Daoy (cell line): ENCODE measurements around the gene RPL11. TPM values are rescaled to one million over a fixed set of nuclear protein-coding genes. Genes with fewer than 3 reads are reported as not detected.
"Not testable (repeated sequence)": the region's sequence is repeated elsewhere in the genome, so short reads cannot be mapped to it uniquely, and the experiment has no call there.

Source experiments
- DNase-seq: peaks from one replicate; pipeline ENCODE4 v3.0.0-alpha.2; 2015; ENCODE audit warnings: low read depth
- total RNA-seq: library from RNA; depleted of rRNA; stranded (reverse); fragments of >200 nt; shearing (Covaris generic); gene quantifications from 2 replicates; pipeline ENCODE4 v1.2.3, GENCODE V29; 2014; rRNA removed

RPL11 gene
- total RNA-seq, result 1,672 and 1,721 TPM in 2 replicates

DNA sequence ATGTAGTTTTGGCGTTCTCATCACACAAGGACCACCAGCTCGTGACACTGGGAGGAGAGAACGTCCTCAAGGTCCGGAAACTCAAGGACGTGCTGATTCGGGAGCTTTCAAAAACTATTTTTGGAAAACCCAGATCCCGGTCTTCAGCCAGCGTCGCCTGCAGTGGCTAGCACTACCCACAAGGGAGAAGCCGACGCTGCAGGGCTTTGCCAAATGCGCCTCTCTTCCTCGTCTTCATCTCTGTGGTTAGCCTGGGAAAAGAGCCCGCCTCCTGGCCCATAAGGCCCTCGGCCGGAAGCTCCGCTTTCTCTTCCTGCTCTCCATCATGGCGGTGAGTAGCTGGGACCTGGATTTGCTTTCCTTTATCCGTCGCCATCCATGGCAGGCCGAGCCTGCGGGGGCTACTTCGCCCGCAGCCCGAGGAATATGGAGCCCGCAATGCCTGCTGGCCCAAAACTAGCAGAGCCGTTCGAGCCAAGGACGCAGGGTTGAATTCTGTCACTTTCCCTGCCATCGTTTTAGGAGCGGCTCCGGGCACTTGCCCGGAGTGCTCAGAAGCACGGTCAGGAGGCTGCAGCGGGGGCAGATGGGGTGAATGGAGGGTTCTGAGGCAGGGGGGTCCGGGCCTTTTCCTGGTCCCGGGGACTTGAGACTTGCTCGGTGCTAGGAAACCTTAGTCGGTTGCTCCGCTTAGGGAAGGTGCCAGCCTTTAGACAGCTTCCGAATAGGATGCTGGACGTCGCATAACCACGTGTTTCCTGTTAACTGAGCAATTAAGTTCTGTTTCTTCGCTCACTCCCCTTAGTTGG lies at the start of gene RPL11:
RPL11 (plus strand) TSS at position 308 of the 809 bp plus-strand sequence; CDS start at position 326, 18 bp downstream.
- DNase-seq, result peak; percentile 96

DNA sequence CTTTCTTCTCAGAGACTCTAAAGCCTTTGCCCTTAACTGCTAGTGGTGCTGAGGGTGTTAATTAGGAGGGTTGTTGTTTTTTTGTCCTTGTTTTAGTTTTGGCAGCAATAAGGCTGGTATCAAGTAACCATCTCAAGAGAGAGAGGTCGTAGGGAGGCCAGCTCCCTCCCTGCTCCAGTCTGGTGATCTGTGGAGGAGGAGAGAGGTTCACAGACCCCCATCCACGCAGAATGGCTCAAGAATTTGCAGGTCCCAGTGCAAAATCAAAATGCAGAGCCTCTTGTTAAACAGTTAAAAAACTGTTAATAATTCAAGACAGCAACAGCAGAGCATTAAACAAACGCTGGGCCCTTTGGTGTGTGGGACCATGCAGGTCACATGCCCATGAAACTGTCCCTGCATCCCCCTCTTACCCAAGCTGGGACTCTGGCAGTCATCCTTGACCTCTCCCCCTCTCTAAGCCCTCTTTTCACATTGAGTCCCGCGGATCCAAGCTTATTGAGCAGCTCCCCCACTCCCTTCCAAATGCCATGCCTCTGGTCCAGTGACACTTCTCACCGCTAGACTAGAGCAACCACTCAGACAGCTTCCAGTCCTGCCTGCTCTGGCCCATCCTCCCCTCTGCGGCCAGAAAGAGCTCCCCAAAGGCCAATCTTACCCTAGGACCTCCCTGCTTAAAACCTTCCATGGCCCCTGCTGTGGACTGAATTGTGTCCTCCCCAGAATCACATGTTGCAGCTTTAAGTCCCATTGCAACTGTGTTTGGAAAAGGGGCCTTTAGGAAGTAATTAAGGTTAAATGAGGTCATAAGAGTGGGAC lies 47.7 kb upstream of the RPL11 start:
- DNase-seq, result no peak

DNA sequence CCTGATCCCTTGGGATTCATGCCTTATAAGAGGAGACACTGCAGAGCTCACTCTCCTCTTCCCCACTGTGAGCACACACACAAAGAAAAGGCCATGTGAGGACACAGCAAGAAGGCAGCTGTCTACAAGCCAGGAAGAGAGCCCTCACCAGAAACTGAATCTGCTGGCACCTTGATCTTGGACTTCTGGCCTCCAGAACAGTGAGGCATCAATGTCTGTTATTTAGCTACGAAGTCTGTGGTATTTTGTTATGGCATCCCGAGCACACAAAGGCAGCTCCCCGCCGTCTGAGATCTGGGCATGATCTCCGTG lies 47.1 kb upstream of the RPL11 start:
- no peak for DNase-seq

DNA sequence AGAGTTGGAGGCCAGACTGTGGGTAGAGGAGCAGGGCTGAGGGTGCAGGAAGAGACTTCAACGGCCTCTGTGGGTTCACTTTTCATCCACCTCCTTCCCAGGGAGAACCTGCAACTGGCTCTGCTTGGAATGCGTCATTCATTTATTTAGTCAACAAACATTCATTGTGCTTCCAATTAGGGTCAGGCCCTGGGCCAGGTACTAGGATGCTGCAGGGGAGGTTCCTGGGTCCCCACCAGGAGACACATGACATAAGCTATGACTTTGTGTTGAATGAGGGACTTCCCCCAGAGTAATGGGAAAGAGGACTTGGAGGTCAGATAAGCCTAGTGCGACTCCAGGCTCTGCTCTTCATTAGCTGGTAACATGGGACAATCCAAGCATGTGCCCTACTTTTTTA lies 46.3 kb upstream of the RPL11 start:
- DNase-seq, result no peak

DNA sequence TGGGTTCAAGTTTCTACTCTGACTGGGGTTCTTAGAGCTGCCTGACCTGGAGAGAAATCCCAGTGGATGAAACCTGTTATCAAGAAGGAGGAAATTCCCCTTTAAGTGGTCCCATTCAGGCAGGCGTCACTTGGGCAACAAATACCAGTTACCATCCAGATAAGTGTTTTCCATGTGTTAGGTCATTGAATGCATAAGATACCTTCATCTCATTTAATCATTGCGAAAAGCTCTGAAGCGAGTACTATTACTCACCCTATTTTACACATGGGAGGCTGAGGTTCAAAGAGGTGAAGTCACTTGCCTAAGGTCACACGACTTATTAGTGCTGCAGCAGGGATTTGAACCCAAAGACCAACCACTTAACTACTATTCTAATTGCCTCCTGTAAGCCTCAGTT lies 45.5 kb upstream of the RPL11 start:
- DNase-seq, result no peak

DNA sequence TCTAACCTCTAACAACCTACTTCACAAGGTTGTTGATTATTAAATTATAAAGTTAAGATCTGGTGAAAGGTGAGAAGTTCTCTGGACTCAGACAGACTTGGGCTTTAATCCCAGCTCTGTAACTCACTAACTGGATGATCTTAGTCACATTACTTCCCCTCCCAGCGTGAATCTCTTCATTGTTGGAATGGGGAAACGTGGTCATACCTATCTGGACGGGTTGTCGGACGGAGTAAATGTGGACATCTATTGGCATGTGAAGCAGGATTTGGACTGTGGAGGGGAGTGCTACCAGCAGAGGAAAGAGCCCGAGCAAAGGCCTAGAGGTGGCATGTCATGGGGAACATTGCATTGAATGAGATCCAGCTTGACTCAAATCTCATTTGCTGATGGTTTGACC lies 45.1 kb upstream of the RPL11 start:
- no peak for DNase-seq

DNA sequence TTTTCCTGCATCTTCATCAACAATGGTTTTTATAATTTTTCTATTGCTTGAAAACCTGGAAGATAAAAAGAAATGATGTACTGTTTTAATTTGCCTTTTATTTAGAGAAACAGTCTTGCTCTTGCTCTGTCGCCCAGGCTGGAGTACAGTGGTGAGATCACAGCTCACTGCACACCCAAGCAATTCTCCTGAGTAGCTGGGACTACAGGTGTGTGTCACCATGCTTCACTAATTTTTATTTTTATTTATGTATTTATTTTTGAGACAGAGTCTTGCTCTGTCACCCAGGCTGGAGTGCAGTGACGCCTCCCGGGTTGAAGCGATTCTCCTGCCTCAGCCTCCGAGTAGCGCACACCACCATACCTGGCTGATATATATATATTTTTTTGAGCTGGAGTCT lies 43.0 kb upstream of the RPL11 start:
- DNase-seq, result no peak

DNA sequence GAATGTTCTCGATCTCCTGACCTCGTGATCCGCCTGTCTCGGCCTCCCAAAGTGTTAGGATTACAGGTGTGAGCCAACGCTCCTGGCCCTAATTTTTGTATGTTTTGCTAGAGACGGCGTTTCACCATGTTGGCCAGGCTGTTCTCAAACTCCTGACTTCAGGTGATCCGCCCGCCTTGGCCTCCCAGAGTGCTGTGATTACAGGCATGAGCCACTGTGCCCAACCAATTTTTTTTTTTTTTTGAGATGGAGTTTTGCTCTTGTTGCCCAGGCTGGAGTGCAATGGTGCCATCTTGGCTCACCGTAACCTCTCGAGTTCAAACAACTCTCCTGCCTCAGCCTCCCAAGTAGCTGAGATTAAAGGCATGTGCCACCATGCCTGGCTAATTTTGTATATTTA lies 42.4 kb upstream of the RPL11 start:
- DNase-seq, result not testable (repeated sequence)

DNA sequence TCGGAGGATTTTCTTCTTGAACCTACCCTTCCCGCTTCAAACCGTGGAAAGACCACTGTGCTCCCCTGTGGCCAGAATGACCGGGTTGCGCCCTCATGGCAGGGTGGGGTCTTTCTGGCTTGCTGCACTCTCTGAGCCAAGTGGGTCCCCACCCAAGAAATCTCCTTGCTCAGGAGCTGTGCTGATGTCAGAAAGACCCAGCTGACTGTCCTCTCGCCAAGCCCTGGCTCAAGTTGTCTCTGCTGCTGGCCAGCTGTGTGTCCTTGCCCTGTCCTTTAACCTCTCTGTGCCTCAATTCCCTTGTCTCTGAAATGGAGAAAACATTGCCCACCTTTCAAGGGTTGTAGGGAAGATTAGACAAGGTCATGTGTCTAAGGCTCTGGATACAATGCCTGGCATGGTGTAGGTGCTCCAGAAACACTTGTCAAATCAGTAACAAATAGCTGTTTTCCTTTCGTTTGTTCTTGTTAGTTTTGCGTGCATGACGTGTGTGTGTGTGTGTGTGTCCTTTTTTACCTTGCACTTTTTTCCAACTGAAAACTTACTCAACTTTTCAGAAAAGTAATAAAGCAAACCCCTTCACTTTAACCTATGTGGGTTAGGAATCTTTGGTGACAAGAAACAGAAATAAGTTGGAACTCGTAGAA lies 41.1 kb upstream of the RPL11 start:
- no peak for DNase-seq

DNA sequence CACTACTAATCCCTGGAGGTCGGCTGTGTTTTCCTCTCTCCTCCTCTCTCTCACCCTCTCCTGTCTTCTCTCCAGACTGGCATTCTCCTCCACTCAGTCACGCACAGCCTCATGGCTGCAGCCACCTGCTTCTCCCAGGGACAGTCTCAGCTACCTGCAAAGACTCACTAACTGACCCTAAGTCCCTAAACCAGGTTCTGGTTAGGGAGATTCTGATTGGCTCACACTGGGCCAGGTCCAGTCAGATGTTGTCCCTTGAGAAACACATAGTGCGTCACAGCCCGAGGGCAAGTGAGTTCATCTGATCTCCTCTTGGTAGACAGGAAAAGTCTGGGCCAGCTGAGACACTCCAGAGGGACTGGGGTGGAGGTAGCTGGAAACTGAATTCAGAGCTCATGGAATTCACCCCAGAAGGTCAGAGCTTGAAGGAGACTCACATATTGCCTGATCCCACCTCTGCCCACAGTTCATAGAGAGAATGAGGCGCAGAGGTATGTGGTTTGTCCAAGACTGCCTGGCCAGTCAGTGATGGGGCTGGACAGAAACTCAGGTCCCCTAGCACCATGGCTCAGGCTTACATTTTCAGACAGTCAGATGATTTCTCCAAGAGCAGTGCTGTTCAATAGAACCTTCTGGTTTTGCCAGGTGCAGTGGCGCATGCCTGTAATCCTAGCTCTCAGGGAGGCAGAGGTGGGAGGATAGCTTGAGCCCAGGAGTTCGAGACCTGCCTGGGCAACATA lies 40.4 kb upstream of the RPL11 start:
- peak; percentile 56 for DNase-seq

DNA sequence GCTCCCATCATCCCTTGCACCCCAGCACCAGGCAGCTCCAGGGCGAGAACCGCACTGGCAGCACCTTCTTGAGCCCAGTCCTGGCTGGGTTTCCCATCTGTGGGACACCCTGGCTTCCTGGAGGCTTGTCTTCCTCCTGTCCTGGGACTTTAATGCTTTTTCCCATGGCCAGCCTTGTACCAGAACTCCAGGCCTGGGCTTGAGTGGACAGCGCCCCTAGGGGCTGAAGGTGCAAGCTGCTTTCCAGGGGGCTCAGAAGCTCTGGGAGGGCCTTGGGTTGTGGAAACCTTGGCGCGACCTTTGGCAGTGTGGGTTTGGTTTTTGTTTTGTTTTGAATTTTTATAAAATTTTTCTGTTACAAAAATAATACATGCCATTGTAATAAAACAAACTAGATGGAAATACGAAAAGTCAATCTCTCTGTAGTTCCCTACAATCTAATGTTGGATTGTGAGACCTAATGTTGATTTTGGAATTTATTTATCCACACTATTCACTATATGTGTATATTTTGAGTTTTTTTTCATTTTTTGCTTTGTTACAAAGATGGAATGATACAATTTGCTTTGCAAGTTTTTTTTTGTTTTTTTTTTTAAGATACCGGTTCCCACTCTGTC lies 33.8 kb upstream of the RPL11 start:
- DNase-seq, result peak; percentile 66

DNA sequence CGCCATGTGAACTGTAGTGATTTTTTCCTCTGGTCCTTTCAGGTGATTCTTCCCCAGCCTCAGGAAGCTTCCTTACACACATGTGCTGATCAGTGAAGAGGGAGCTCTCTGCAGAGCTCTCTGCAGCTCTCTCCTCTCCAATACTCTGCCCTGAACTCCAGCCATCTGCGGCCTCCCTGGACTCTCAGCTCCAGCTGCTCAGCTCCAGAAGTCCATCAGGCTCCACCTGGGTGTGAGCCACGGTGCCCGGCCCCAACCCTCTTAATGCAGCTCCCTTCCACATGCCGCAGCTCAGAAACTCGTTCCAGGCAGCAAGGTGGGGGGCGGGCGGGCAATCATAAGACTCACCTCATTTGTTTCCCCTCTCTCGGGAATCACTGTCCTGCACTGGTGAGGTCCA lies 30.9 kb upstream of the RPL11 start:
- no peak for DNase-seq

DNA sequence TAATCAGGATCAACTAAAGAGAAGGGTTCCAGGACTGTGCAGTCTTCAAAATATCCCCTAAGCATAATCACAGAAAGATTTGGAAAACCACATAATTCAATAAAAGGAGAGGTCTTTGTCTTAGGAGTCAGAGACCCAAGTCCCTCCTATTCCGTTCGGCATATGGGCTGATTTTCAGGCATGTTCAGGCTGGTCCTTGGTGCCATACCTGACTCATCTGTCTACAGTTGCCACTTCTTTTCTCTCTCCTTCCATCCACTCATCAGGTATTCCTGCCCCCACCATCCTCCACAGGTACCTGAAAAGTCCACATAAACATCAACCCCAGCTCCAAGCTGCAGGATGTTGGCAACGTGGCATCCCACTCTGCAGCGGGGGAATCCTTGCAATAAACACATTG lies 29.7 kb upstream of the RPL11 start:
- no peak for DNase-seq

DNA sequence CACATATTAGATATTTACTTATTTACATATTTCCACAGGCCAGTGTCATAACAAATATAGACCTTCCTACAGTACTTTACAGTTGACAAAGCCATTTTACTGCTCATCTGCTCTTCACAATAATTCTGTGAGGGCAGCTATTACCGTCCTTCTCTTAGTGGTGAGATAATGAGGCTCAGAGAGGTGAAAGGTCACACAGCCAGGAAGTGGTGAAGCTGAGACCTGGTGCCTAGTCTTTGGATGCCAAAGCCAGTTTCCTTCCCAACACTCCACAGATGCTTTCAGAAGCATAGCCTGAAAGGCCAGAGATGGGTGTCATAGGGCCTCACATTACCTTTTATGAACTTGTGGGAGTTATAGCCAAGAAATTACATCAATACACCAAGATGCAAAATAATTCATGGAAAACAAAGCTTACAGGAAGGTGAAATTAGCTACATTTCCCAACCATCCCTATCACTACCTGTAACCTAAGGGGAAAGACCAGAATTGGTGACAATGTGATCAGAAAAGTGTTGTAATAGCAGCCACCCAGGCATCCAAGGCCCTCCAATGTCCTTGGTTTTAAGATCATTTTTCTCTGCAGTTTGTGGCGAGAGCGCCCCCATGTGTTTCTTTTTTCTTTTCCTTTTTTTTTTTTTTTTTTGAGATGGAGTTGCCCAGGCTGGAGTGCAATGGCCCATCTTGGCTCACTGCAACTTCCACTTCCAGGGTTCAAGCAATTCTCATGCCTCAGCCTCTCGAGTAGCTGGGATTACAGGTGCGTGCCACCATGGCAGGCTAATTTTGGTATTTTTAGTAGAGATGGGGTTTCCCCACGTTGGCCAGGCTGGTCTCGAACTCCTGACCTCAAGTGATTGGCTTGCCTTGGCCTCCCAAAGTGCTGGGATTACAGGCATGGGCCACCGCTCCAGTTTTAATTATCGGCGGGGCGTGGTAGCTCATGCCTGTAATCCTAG lies 26.5 kb upstream of the RPL11 start:
- DNase-seq, result peak; percentile 33

DNA sequence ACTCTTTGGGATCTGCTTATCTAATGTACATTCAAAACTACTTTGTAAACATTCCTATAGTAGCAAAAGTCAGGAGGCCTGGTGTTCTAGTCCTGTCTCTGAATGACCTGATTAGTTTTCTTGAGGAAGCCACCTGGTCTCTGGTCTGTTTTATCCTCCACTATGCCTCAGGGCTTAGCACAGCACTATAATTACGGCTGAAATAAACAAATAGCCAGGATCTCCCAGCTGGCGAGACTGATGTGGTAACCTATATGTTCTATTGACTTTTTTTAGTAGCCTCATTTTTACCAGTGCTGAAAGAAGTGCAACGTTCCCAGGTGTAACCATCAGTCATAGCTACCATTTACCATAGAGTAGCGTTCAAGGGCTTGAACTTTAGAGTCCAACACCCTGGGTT lies 24.2 kb upstream of the RPL11 start:
- no peak for DNase-seq

DNA sequence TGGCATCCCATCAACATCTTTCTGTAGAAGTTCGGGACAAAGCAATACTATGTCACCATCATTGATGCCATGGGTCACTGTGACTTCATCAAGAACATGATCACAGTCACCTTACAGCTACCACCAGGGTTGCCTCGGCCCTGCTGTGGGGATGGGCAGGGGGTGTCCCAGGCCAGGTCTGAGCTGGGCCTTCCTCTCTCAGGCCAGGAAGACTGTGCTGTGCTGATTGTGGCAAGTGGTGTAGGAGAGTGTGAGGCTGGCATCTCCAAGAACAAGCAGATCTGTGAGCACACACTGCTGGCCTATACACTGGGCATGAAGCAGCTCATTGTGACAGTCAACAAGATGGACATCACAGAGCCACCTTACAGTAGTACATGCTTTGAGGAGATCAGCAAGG lies 20.9 kb upstream of the RPL11 start:
- DNase-seq, result no peak

DNA sequence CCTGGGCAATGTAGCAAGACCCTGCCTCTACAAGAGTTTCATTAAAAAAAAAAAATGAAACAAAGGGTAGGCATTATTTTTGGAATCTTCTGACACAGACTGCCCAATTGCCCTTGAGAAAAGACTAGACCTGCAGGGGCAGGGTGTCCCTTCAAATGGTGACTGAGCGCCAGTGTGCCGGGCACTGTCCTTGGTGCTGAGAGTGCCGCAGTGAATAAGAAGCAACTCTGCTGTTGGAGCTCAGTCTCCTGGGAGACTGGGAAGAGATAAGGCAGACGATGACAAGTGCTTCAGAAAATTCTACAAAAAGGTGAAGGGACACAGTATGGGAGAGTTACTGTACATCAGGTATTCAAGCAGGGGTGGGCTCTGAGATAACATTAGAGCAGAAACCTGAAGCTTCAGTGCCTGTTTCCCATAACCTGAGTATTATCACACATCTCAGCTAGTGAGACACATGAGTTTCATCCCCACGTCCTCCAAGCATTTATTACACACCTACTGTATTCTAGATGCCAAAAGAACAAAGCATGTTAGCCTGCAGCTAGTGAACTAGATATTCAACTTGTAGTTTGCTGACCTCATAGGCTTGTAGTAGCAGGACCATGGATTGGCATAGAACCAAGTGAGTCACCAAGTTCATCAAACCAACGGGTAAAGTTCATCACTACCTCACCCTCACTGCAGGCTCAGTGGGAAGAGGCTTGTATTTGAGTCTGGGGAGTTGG lies 18.4 kb upstream of the RPL11 start:
- DNase-seq, result peak; percentile 87

DNA sequence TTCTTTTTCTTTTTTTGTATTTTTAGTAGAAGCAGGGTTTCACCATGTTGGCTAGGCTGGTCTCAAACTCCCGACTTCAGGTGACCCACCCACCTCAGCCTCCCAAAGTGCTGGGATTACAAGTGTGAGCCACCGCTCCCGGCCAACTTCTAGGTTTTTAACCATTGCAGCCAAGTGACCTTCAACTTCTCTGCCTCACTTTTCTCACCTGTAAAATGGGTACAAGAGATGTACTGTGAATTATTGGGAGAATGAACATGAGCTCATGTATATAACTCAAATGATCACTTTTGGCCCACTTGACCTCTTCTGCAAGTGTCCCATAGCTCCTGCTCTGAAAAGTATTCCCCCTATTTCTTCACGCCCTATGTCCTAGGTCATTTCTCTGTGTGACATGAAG lies 11.8 kb upstream of the RPL11 start:
- DNase-seq, result no peak

DNA sequence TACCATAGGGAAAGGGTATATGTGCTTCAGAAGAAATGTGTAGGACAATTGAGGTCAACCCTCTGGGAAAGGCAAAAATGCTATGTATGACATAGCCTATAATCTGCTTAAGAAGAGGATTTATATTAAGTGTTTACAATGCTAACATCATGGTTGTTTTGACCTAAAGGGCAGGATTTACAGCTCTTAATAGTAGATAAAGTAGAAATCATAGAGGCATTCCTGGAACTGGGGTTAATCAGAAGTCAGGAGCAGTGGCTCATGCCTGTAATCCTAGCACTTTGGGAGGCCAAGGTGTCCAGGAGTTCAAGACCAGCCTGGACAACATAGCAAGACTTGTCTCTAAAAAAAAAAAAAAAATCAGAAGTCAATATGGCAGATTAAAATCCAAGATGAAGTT lies 8.7 kb upstream of the RPL11 start:
- no peak for DNase-seq

DNA sequence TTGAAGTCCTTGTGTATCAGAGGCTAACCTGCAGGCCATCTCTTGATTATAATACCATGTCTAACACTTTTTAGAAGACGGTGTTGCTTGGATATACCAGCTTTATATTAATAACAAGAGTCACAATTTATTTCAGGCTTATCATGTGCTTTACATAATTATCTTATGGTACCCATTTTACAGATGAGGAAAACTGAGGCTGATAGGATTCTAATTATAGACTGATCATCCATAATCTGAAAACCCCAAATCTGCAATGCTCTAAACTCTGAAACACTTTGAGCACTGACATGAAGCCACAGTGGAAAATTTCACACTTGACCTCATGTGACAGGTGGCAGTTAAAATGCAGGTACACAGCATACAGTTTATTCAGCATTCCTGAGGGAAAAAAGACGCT lies 7.2 kb upstream of the RPL11 start:
- no peak for DNase-seq
